Activated naive CD4-positive, alpha-beta T cell (primary cell): Measurements from ENCODE around the gene C2CD4B.

Source experiments
- DNase-seq, 4 experiments: peaks; one replicate each; lab custom pipeline; 2025; lab: John Stamatoyannopoulos, UW

C2CD4B gene

GRCh38 chr15:62149729-62150128, 15.4 kb downstream of the C2CD4B start:
- DNase-seq, result no peak

DNA sequence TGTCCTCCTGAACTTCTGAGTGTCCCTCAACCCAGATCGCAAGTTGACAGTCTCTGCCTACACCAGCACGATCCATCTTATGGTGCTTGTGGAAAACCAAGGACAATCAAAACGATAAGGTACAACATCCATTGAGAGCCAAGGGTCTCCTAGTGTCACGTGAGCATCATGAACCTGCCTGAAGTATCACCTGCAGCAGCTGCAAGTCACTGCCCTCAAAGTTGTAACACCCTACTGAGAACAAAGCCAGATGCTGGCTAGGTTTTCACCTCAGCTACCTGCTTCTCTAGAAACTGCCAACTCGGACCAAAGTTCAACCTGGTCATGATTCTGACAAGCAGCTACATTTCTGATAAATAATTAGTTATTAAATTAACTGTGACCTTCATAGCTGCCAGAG, 17.5 kb downstream of the C2CD4B start:
- no peak for DNase-seq

GRCh38 chr15:62147149-62147548, 17.9 kb downstream of the C2CD4B start:
- DNase-seq, result no peak

GRCh38 chr15:62145015-62145735, 19.9 kb downstream of the C2CD4B start:
- no peak for DNase-seq

DNA sequence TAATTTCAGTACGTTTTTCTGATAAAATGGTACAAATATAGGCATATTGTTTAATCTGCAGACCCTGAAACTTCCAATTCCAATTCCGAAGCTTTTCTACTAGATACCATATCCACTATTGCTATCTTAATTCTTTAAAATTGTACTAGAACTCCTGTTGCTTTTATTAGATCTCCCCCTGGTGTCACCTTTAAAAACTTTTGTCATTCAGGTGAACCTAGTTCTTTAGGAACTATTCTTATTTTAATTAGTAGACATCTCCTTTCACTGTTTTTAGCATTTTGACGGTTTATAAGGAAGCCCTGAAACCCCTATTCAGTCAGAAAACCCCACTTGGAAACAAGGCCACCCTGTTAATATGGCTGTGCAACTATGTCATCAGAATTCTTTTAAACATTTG, 22.3 kb downstream of the C2CD4B start:
- DNase-seq, result no peak

DNA sequence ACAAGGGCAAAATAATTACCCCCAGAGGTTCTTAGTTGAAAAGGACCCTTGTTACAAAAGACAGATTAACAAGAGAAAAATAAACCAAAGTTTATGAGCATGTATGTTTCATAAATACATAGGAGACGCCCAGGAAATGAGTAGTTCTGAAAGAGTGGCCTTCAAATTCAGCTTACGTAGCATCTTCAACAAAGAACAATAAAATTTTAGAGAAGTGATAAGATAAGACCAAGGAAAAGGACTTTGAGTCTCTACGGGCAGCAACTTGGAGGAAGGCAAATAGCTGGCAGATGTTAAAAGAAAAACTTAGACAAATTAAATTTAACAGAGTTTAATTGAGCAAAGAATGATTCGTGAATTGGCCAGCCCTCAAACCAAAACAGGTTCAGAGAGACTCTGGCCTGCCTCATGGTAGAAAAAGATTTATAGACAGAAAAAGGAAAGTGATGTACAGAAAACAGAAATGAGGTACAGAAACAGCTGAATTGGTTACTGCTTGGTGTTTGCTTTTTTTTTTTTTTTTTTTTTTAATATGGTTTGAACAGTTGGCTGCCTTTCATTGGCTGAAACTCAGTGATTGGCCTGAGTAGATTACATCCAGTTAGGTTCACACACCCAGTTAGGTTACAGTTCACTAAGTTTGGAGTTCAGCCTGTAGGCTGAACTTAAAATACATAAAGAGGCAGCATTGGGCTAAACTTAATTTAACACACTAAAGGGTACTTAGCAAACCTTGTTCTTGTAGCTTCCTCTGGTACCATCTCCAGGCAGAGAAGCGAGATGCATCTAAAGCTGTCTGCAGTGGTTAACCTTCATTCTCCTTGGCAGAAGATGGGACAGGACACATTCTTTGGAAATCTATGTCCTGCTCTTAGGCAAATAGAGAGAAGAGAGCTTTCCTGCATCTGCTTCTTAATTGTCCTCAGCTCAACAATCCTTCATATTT, 23.2 kb downstream of the C2CD4B start:
- no peak for DNase-seq

GRCh38 chr15:62141200-62141599, 23.9 kb downstream of the C2CD4B start:
- no peak for DNase-seq

GRCh38 chr15:62138124-62138523, 27.0 kb downstream of the C2CD4B start:
- no peak for DNase-seq

- DNase-seq, result no peak
Measured at GRCh38 chr15:62136911-62137865, 27.9 kb downstream of the C2CD4B start.

DNA sequence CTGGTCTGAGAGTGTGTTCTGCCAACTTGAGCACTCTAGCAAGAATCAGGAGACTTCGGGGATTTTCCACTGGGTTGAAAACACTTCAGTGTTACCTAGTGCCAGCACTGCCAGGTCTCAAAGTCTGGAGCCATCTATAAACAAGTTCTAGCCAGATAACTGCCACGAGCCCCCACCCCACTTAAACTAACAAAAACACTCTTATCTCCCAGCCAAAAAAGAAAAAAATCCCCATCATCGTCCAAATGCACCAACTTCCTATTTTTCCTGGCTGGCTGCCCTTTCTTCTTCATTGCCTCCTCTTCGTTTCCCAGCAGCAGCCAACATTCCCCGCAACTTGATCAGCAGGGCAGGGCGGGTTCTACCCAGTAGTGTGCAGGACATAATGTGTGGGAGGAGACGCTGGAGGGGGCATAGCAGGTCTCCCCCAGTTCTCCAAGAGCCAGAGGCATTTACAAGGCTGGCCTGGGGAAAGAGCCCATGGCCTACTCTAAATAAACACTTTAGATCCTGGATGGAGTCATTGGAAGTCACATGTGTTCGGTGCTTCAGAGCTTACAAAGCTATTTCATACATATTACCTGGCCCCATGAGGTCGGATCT, 29.5 kb downstream of the C2CD4B start:
- no peak for DNase-seq

DNA sequence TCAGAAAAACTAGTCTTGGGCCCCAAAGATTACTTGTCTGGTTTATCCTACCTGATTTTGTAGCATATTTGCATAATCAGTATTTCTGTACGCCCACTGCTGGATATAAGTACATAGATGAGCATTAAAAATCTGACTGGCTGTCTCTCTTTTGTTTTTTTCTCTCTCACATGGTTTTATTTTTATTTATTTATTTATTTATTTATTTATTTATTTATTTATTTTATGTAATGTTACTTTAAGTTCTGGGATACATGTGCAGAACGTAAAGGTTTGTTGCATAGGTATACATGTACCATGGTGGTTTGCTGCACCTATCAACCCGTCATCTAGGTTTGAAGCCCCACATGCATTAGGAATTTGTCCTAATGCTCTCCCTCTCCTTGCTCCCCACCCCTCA, 31.9 kb downstream of the C2CD4B start:
- DNase-seq, result no peak

GRCh38 chr15:62128916-62129315, 36.2 kb downstream of the C2CD4B start:
- DNase-seq, result no peak

GRCh38 chr15:62126364-62126763, 38.7 kb downstream of the C2CD4B start:
- DNase-seq, result no peak

DNA sequence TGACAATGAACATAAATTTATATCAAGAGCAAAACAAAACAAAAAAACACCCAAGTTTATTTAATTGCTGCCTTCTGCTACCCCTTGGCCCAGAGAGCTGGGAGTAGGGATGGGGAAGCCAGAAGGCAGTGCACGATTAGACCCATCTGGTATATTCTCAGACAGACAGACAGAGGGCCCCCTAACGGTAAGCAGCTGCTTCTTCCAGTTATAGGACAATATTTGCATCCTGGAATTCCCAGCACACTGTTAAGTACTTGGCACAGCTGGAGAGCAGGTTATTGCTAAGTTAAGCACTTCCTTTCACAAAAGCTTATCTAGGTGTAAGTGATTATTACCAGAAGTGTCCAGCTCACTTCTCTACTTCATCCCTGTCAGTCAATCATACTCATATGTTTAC, 39.3 kb downstream of the C2CD4B start:
- DNase-seq, result no peak

GRCh38 chr15:62124973-62125303, 40.1 kb downstream of the C2CD4B start:
- no peak for DNase-seq

DNA sequence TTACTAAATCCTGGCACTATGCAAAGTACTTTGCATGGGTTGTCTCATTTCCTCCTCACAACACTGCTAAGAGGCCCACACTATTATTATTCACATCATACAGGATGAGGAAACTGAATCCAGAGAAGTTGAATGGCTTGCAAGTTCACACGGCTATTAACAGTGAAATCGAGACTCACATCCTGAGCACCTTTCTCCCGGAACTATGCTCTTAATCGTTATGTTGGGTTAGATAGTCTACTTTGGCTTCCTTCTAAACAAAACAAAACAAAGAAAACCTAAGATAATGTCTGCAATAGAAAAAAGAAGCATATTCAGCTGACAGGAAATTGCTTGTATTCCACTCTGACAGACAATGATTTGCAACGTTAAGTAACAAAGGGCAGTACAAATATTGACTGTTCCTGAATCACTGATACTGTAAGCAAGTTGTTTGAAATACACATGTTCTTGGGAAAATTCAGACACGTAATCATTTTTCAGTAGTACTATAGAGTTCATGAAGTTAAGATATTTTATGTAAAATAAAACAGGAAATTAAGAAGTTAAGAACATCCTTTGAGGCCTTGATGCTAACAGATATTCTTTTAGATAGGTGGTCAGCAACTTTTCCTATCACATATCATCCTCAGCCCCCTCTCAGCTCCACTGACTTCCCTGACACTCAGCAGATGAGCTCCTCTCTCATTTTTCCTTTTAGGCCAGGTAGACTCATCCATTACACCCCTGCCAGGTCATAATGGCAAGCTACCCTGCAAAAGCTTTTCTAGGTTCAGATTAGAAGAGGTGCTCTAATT, 40.7 kb downstream of the C2CD4B start:
- no peak for DNase-seq

DNA sequence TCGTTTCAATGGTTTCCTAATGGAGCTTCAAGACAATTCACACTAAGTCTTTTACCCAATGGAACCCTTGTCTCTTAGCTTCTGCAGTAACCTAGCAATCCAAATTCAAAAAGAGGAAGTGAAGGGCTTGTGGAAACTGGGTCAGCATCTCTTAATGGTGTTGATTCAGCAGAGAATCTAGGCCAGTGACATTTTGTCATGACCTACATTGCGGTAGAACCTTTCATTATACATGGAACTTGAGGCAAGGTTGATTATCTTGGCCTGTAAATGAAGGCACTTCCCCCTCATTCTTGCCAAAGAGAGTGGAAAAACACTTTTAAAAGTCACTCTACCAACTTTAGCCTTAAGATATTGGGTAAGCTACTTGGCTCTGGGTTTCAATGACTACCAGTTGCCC, 42.8 kb downstream of the C2CD4B start:
- DNase-seq, result no peak

GRCh38 chr15:62121273-62122015, 43.6 kb downstream of the C2CD4B start:
- DNase-seq, result no peak

DNA sequence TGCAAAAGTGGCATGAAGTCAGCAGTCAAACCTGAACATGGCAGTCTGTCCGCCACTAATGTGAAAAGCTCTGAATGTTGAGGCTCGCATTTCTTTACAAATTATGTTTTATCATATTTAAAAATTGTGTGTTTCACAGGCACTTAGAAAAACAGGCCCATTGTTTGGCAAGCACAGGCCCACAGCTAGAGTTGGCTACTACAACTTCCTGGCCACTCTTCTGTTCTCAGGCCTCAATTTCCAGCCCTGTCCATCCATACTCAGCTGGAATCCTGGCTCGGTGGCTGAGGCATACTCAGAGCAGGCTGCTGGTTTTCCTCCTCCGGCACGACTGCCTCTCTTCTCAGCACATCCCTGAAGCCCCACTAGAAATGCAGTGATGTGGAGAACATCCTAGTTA, 44.3 kb downstream of the C2CD4B start:
- DNase-seq, result no peak

- no peak for DNase-seq
Measured at GRCh38 chr15:62119874-62120273, 45.2 kb downstream of the C2CD4B start.
